Measurements from ENCODE around the gene CIAO1.

DNA sequence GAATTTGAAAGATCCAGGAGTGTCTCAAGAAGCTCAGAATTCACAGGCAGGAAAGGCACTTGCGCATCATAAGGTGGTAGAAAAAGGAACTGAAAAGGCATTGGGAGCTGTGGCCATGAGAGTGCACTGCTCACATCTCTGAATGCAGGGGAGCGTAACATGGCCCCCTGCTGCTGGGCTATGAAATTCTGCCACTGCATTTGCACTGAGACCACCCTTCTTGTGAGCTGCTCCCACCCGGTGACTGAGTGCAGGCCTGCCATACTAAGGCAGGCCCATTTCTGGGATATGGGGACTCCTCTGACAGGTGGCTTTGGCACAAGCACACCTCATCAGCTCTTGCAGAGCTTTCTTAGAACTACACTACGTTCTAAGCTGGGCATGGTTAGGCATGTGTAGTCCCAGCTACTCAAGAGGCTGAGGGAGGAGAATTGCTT lies 32.1 kb upstream of the CIAO1 start:
- TF ChIP-seq POLR2A (IDR thresholded peaks at IDR 0.05): no peak
- no peak for TF ChIP-seq CTCF (IDR thresholded peaks at IDR 0.05)

All from thyroid gland (tissue), 4 donors.